Stimulated activated CD8-positive, alpha-beta memory T cell treated with anti-CD3 and anti-CD28 coated beads, Interleukin-7, amount 100 ng/mL, for 24 hours (primary cell): ENCODE measurements around the gene HDDC2.
A peak's percentile ranks its signal among the peaks of the same experiment; 100 is the strongest.

Experiments
- DNase-seq: peaks from one replicate; pipeline ENCODE4 v3.0.0-alpha.2; 2020; ENCODE audit warnings: low read depth

Gene HDDC2

DNA sequence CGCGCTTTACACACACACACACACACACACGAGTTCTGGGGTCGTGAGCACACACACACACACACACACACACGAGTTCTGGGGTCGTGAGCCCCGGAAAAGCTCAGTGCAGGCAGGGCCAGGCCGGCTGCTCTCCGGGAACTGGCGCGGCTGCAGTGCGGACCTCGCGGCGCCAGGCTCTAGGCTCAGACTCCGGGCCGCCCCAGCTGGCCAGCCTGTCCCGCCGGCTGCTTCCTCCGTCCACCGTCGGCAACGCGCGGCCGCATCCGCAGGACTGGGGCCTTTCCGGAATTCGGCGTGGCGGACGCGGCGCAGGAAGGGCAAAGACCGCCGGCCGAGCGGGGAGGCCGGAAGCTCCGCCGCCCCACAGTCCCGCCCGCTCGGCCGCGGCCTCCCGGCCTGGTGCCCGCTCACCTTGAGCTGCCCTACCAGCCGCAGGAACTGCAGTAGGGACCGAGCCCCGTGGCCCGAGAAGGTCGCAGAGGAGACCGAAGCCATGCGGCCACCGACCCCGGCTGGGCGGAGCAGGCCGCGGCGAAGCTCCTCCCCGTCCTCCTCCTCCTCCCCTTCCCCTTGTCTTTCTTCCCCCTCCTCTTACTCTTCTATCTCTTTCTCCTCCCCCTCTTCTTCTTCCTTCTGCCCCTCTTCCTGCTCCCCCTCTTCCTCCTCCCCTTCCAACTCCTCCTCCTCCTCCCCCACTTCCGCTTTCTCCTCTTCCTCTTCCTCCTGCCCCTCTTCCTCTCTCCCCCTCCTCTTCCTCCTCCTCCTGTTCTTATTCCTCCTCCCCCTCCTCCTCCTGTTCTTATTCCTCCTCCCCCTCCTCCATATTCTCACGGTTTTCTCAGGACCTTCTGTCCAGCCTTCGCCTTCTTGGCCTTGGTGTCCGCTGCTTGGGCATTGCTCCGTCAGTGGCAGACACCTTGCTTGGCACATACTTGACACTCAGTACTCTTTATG lies at the start of gene HDDC2:
HDDC2 (minus strand) TSS at position 533 of the 957 bp plus-strand sequence; CDS start at position 498, 35 bp downstream.
- DNase-seq = peak; percentile 20

GRCh38 chr6:125346926-125347563 lies 45.3 kb upstream of the HDDC2 start:
- DNase-seq = no peak

DNA sequence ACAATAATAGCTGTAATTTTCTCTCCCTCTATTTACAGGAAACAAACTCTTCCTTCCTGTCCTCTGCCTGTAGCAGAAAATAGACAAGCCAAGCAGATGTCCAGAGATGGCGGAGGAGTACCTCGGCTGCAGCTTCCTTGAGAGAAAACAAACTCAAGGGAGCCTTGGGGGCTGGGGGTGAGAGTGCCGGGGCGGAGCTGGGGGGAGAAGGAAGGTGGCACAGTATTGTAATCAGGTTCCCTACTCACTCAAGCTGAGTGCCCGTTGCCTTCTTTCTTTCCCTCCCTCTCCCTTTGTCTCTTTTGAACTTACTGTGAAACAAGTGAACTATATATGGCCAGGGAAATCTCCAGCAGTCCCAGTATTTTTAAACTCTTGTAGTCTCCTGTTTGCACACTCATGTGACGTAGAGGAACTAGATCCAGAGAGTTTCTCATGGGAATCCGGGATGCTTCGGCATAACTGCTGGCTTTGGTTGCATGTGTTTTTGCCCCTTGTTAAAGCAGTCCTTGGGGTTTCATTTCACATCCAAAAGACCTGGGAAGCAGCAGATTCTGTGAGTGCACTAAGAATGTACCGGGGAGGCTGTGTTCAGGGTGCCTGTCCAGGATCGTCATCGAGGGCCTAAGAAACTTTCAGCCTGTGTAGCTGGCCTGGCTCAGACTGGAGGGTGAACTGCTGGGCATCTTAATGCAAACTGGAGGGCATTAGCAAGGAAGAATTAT lies 44.6 kb upstream of the HDDC2 start:
- DNase-seq = no peak

DNA sequence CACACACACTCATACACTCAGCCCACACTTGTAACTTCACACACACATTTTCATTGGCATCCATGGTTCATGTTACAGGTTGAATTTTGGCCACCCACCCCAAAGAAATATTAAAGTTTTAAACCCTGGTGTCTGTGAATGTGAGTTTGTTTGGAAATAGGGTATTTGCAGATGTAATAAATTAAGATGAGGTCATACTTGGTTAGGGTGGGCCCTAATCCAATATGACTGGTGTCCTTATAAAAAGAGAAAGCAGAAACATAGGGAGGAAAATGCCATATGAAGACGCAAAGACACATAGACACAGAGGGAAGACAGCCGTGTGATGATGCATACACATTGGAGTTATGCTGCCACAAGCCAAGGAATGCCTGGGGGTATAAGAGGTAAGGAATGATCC lies 39.7 kb upstream of the HDDC2 start:
- no peak for DNase-seq

GRCh38 chr6:125340991-125341390 lies 39.2 kb upstream of the HDDC2 start:
- no peak for DNase-seq

DNA sequence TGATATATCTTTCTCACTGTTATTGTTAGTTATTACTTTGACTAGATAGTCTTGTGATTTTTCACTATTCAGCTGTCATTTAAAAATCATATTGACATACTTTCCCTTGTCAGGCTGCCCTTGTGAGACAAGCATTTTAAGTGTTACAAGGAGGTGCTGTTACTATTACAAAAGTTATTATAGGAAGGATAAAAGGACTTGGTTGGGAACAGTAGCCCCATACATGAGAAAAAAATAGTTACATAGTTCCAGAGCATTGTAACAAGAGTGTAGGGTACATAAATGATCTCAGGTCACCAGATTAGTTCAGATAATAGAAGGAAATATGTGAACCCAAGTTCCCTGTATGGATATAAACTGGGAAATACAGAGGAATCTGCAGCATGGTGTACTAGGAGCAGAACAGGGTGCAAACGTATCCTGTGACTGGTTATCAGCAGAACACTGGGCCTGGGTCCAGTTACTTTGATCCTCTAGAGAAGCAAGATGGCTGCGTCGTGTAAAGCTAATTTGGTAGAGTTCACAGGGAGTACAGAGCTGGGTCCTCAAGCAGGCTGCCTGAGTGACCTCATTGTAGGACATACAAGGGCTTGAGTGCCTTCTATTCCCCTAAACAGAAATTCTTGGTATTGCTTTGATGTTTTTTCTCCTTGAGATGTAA lies 38.5 kb upstream of the HDDC2 start:
- DNase-seq = no peak

GRCh38 chr6:125339653-125340052 lies 37.9 kb upstream of the HDDC2 start:
- DNase-seq = no peak

GRCh38 chr6:125338381-125338780 lies 36.6 kb upstream of the HDDC2 start:
- no peak for DNase-seq

DNA sequence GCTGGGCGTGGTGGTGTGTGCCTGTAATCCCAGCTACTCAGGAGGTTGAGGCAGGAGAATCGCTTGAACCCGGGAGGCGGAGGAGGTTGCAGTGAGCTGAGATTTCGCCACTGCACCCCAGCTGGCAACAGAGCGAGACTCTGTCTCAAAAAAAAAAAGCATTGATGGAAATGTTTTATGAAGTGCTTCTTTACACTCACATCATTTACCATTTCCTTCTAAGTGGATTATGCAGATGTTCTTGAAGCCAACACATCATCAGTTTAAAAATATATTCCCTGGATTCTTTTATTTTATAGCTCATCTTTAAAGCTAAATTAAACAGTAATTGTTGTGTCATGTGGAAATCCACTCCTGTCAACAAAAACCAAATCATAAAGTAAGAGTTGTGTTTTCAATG lies 35.9 kb upstream of the HDDC2 start:
- no peak for DNase-seq

GRCh38 chr6:125332664-125333063 lies 30.9 kb upstream of the HDDC2 start:
- no peak for DNase-seq

GRCh38 chr6:125325586-125325985 lies 23.8 kb upstream of the HDDC2 start:
- DNase-seq = no peak

- DNase-seq = no peak
Observed at GRCh38 chr6:125323376-125323775, 21.6 kb upstream of the HDDC2 start.

DNA sequence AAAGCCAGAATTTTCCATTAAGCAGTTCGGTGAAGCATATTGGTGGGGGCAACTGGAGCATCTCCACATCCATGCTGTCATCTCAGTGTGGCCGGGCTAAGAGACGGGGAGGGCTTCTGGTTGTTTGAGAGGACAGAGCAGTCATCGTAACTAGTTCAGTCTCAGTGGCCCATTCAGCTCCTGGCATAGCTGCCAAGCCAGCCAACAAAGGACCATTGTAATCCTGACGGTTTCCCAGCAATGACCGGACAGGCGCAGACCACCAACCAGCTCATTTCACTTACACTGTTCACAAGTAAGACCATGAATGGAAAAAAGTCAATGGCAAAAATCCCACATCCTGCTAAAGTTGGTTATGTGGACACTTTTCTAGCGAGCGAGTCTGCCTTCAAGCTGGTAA lies 14.9 kb upstream of the HDDC2 start:
- DNase-seq = no peak

DNA sequence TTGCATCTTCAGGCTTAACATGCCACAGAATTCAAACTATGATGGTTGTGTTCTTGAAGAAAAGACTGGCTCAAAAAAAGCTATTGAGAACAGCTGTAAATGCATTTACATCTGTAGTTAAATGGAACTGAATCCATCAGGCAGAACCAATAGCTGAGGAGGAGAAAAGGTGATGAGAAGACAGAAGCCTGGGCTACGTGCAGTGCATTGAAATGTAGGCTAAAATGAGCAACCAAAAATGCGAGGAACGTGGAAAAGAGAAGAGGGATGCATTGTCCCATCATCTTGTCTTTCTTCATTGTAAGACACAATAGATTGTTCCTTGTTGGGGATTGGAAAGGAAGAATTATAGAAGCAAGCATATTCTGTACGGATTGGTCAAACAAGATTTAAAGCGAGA lies 13.8 kb upstream of the HDDC2 start:
- no peak for DNase-seq

DNA sequence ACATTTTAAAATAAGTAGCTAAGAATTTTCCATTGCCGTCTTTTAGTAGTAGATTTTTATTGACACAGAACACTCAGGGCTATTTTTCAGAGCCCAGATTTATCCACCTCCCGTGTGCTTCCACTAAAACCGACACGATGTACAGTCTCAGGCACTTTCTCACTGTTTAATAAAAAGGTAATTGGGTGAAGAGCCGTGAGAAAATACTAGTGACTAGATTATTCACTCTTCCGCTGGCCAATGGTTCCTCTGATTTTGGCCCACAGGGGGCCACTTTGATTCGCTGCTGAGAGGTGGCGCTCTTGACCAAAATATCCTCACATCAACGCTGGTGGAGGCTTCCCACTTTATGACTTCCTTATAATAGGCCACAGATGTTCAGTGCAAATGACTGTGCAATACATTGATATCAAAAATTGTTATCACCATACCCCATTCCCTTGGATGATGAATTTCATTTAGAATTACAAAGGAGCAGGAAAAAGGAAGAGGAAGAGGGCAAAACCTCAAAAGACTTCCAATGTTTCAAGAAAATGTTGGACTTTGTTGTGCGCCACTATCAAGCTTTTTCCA lies 12.3 kb upstream of the HDDC2 start:
- no peak for DNase-seq

DNA sequence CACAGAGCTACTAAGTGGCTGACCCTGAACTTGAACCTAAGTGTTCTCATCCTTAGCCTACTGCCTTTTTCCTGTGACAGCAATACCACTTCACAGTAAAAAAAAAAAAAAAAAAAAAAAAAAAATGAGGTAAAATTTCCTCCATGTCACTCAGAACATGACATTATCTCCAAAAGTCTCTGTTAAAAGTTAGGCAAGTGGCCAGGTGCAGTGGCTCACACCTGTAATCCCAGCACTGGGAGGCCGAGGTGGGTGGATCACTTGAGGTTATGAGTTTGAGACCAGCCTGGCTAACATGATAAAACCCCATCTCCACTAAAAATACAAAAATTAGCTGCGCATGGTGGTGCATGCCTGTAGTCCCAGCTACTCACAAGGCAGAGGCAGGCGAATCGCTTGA lies 11.2 kb upstream of the HDDC2 start:
- DNase-seq = no peak

DNA sequence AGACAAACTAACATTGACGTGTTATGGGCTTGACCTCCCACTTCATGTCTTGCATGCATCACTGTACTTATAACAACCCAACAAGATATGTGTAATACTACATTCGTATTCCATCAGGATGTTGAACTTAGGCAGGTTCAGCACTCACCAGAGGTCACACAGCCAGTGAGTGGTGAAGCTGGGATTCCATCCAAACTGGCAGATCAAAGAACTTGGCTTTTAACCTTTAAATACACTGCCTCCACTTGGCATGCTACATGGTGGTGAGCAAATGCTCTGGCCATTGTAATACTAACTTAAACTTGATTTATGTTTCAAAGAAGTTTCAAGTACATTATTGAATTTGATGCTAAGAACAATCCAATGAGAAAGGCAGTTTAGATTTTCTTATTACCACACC lies 10.7 kb upstream of the HDDC2 start:
- no peak for DNase-seq

DNA sequence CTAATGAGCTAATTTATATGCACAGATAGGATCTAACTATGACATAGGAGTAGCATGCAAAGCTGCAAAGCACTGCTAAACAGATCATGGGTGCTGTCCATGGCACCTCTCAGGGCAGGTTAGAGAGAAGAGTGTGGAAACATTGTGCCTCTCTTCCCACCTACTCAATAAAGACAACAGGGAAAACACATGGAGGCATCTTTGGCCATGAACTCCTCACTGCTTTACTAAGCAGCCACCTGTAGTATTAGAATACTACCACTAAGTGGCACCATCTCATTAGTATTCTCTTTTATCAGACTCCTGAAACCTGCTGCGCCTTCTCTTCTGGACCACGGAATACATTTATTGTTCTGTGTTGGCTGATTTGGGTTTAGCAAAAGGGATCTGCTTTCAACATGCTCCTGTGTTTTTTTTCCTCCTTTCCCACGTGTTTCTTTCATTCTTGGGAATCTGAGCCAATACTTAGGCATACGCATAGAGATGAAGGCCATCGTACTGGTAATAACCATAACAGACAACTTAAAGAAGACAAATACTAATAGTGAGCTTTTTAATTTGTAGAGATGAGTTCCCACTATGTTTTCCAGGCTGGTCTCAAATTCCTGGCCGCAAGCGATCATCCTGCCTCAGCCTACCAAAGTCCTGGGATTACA lies 9.4 kb upstream of the HDDC2 start:
- DNase-seq = no peak

DNA sequence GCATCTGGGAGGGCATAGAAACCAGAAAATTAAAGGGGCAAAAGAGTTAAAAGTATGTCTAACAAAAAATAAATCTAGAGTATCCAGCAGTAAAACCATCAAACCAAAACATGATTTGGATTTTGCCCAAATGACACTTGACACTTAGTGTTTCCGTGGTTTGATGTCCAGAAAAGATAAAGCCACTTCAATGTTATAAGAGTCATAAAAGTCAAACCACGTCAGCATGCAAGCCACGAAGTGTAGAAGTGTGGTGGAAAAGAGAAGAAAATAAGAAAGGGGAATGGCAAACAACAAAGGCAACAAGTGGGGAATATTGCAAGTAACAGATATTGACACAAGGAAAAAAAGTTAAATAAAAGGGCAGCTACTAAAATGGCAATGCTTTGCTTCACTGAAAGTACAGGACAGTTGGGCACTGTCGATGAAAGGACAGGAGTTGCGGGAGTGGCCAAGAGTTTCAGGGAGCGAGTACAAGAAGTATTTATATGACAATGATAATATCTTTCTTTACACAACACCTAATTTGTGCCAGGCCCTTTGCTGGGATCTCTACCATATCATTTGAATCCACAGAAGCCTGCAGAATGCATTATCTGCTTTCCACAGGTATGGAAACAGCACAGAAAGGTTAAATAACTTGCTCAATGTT lies 6.3 kb upstream of the HDDC2 start:
- DNase-seq = no peak

GRCh38 chr6:125307150-125307838 lies 5.5 kb upstream of the HDDC2 start:
- no peak for DNase-seq
